Endothelial cell of umbilical vein (primary cell): Measurements from ENCODE around the gene NHLRC1.

Source experiments
- EZH2 ChIP-seq: IDR thresholded peaks from 2 replicates; pipeline ENCODE4 v1.6.1; 2012; ENCODE audit warnings: borderline replicate concordance, low read depth, mild to moderate bottlenecking, moderate library complexity, low read length, inconsistent platforms; ENCODE audit not compliant: severe bottlenecking
- FOS ChIP-seq: IDR thresholded peaks from 2 replicates; pipeline ENCODE4 v1.6.1; 2011; ENCODE audit warnings: mild to moderate bottlenecking, low read length, moderate library complexity, borderline replicate concordance; ENCODE audit not compliant: insufficient read depth
- GATA2 ChIP-seq: IDR thresholded peaks from 2 replicates; pipeline ENCODE4 v1.7.0; 2011; ENCODE audit warnings: low read depth, mild to moderate bottlenecking, moderate library complexity, mixed read lengths, low read length; ENCODE audit not compliant: insufficient read length, insufficient read depth
- JUN ChIP-seq: IDR thresholded peaks from 2 replicates; pipeline ENCODE4 v1.6.1; 2011; ENCODE audit warnings: borderline replicate concordance, low read depth; ENCODE audit not compliant: insufficient read length, insufficient read depth
- MYC ChIP-seq: IDR thresholded peaks from one replicate; pipeline ENCODE4 v1.6.1; 2011; ENCODE audit warnings: mild to moderate bottlenecking, low read depth, low read length
- POLR2A ChIP-seq: IDR thresholded peaks from 2 replicates; pipeline ENCODE4 v1.6.1; 2012; ENCODE audit warnings: low read depth, mild to moderate bottlenecking, control low read depth, low read length
- POLR2AphosphoS5 ChIP-seq: IDR thresholded peaks from 2 replicates; pipeline ENCODE4 v1.6.1; 2012; ENCODE audit warnings: low read depth, mild to moderate bottlenecking, control low read depth, low read length, moderate library complexity; ENCODE audit not compliant: insufficient read depth
- TF ChIP-seq, protein P1 (sequence below), 2 donors: IDR thresholded peaks; 1 replicate in 1 of 2; 2 replicates in 1 of 2; pipeline ENCODE4 v1.5.1; 2011; ENCODE audit warnings: low read length in 2 of 2, mild to moderate bottlenecking in 2 of 2, moderate library complexity in 2 of 2, control low read depth in 1 of 2, inconsistent platforms in 1 of 2, low read depth in 1 of 2; ENCODE audit not compliant: insufficient read depth in 1 of 2; ENCODE audit errors: extremely low read depth in 1 of 2
- TF ChIP-seq, protein P2 (sequence below): IDR thresholded peaks from 2 replicates; pipeline ENCODE4 v1.6.1; 2011; ENCODE audit not compliant: insufficient read depth, insufficient read length

DNA sequence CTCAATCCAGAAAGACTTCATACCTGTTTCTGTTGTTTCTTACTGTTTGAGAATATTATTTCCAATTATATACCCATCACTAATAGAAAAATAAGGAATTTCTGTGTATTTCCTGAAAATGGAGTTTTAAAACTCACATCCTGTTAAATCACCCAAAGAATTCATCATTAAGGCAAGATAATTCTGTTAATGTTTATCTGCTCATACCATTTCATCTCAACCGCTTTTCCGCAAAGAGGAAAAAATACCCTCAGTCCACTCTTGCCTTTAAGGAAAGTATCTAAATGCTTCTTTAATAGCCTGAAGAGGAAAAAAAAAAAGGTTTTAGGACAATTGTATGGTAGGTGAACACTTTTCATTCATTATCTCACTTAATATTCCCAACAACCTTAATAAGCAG, 25.1 kb upstream of the NHLRC1 start:
- TF ChIP-seq, protein P1, sequence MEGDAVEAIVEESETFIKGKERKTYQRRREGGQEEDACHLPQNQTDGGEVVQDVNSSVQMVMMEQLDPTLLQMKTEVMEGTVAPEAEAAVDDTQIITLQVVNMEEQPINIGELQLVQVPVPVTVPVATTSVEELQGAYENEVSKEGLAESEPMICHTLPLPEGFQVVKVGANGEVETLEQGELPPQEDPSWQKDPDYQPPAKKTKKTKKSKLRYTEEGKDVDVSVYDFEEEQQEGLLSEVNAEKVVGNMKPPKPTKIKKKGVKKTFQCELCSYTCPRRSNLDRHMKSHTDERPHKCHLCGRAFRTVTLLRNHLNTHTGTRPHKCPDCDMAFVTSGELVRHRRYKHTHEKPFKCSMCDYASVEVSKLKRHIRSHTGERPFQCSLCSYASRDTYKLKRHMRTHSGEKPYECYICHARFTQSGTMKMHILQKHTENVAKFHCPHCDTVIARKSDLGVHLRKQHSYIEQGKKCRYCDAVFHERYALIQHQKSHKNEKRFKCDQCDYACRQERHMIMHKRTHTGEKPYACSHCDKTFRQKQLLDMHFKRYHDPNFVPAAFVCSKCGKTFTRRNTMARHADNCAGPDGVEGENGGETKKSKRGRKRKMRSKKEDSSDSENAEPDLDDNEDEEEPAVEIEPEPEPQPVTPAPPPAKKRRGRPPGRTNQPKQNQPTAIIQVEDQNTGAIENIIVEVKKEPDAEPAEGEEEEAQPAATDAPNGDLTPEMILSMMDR (IDR thresholded peaks at IDR 0.05; ENCODE audit: extremely low read depth in 1 of 2, insufficient read depth in 1 of 2, low read depth in 1 of 2, low read length in 2 of 2), result no peak
- TF ChIP-seq EZH2 (no peak), POLR2A (no peak), GATA2 (no peak), MYC (no peak), POLR2AphosphoS5 (no peak), JUN (no peak), FOS (no peak)
- TF ChIP-seq, protein P2, sequence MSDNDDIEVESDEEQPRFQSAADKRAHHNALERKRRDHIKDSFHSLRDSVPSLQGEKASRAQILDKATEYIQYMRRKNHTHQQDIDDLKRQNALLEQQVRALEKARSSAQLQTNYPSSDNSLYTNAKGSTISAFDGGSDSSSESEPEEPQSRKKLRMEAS, result no peak
